Measurements from ENCODE around the gene THBS1.

DNA sequence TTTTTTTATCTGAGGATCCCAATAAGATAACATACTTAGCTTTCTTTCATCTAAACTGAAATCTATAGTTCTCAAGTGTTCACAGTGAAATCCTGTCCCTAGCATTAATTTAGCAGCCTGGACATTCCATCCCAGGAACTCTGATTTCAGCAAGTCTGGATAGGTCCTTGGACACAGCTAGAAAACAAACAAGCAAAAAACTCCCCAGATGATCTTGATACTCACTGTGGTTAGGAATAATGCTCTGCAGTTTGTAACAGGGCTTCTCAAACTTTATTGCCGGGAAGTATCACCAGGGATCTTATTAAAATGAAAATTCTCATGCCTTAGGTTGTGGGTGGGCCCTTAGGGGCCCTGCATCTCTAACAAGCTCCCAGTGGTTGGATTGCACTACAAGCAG lies 24.3 kb downstream of the THBS1 start:
- no peak for TF ChIP-seq POLR2A (IDR thresholded peaks at IDR 0.05)
- TF ChIP-seq, protein P1, sequence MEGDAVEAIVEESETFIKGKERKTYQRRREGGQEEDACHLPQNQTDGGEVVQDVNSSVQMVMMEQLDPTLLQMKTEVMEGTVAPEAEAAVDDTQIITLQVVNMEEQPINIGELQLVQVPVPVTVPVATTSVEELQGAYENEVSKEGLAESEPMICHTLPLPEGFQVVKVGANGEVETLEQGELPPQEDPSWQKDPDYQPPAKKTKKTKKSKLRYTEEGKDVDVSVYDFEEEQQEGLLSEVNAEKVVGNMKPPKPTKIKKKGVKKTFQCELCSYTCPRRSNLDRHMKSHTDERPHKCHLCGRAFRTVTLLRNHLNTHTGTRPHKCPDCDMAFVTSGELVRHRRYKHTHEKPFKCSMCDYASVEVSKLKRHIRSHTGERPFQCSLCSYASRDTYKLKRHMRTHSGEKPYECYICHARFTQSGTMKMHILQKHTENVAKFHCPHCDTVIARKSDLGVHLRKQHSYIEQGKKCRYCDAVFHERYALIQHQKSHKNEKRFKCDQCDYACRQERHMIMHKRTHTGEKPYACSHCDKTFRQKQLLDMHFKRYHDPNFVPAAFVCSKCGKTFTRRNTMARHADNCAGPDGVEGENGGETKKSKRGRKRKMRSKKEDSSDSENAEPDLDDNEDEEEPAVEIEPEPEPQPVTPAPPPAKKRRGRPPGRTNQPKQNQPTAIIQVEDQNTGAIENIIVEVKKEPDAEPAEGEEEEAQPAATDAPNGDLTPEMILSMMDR (IDR thresholded peaks at IDR 0.05) = no peak
